ENCODE results near the gene CRMP1. TPM values are rescaled to one million over a fixed set of nuclear protein-coding genes. Genes with fewer than 3 reads are reported as not detected.

The CRMP1 gene
- total and polyA plus RNA-seq, 2 of the 8 experiments (the other 6 are each of a cell fraction or from before 2014, with no cell fraction given) = 120 to 131 TPM

- no peak for FAIRE-seq
- Histone ChIP-seq H2AFZ (ENCODE audit: low read length) (no peak overlapping the region), H4K5ac (ENCODE audit: insufficient read length, low read depth, low read length) (no peak overlapping the region), H2BK12ac (ENCODE audit: low read depth, low read length) (no peak overlapping the region), H2BK15ac (ENCODE audit: low read length) (no peak overlapping the region), H2AK5ac (ENCODE audit: low read depth, low read length) (no peak overlapping the region), H2BK20ac (ENCODE audit: low read length) (no peak overlapping the region), H3K79me2 (ENCODE audit: control insufficient read depth in 1 of 2, insufficient read depth in 2 of 2, low read length in 2 of 2) (no peaks in the 10 kb centered on the region), H3K4me3 (ENCODE audit: extremely low read depth in 1 of 4, insufficient read depth in 2 of 4, low read depth in 3 of 4, low read length in 4 of 4) (no peak overlapping the region), H3K79me1 (ENCODE audit: low read depth, low read length) (no peaks in the 10 kb centered on the region), H4K20me1 (replicated peaks in 1 of 2; ENCODE audit: control insufficient read depth in 1 of 2, insufficient read depth in 2 of 2, low read length in 2 of 2) (peaks cover 0 to under 1% of the 10 kb centered on the region in 2 experiments), H4K91ac (replicated peaks; ENCODE audit: insufficient read length, low read length) (no peak overlapping the region), H3K9me3 (ENCODE audit: insufficient read depth in 2 of 2, low read depth in 1 of 2, low read length in 1 of 2) (no peaks in the 10 kb centered on the region), H3K4me2 (ENCODE audit: insufficient read depth in 1 of 2, low read depth in 2 of 2, low read length in 2 of 2) (no peak overlapping the region), H4K8ac (ENCODE audit: extremely low read depth, insufficient read depth, low read length) (no peak overlapping the region), H3K14ac (ENCODE audit: insufficient read length) (no peak overlapping the region), H3K23ac (ENCODE audit: insufficient read length) (no peak overlapping the region), H3K23me2 (ENCODE audit: low read depth, low read length) (no peaks in the 10 kb centered on the region), H3K9ac (replicated peaks in 1 of 4; ENCODE audit: extremely low read depth in 1 of 4, low read depth in 3 of 4, low read length in 3 of 4) (no peak overlapping the region), H2BK120ac (replicated peaks; ENCODE audit: low read depth, low read length) (no peak overlapping the region), H3K27me3 (replicated peaks in 1 of 4; ENCODE audit: control insufficient read depth in 3 of 4, extremely low read depth in 1 of 4, insufficient read depth in 3 of 4, low read length in 3 of 4) (no peaks in the 10 kb centered on the region), H3K4me1 (replicated peaks in 1 of 4; ENCODE audit: control insufficient read depth in 3 of 4, insufficient read depth in 4 of 4, low read length in 3 of 4) (peaks cover 0 to 2% (median 1%) of the 10 kb centered on the region in 4 experiments; a peak in 1 of 7 replicates), H3K27ac (ENCODE audit: low read depth, low read length) (no peak overlapping the region), H3K36me3 (ENCODE audit: control insufficient read depth in 2 of 4, insufficient read depth in 4 of 4, low read length in 3 of 4) (peaks cover 0 to 4% (median 4%) of the 10 kb centered on the region in 4 experiments; a peak in 5 of 8 replicates), H3K56ac (replicated peaks; ENCODE audit: insufficient read length, low read depth, low read length) (no peak overlapping the region), H3K4ac (replicated peaks; ENCODE audit: insufficient read length, low read depth, low read length) (no peak overlapping the region), H3K18ac (ENCODE audit: extremely low read depth, low read length) (no peak overlapping the region), H2BK5ac (ENCODE audit: low read depth, low read length) (no peak overlapping the region)
- DNase-seq (ENCODE audit: low read depth in 1 of 2, low spot score in 2 of 2) = peak in 1 of 2 experiments; percentile 17
- 97% methylated on average over 2 of the region's 2 CpGs; no CpG with 5 or more reads in 1 of the 2 experiments for WGBS, 2 experiments (ENCODE audit: extremely low coverage in 1 of 2, insufficient coverage in 1 of 2, insufficient read length in 1 of 2, insufficient replicate concordance in 2 of 2, low coverage in 1 of 2, low lambda C conversion rate in 2 of 2, missing lambda C conversion rate in 1 of 2)
- ChIA-PET CTCF (ENCODE audit: partially characterized antibody) (interaction anchor here (0.8 to 1.3 kb wide), 2 partner anchors 83 to 154 kb away, joined by 3 read pairs; no protein-coding TSS in a partner anchor), POLR2A (ENCODE audit: partially characterized antibody) (no interaction called here)
- no peak for TF ChIP-seq CEBPB (IDR thresholded peaks at IDR 0.05; ENCODE audit: low read depth, low read length)
- no peak for TF ChIP-seq PHF8 (conservative IDR thresholded peaks at IDR 0.05; ENCODE audit: low read depth, low read length)
- TF ChIP-seq MAX (IDR thresholded peaks at IDR 0.05) = no peak
- TF ChIP-seq KDM1A (IDR thresholded peaks at IDR 0.05; ENCODE audit: borderline replicate concordance, low read length) = no peak
- TF ChIP-seq CHD2 (IDR thresholded peaks at IDR 0.05; ENCODE audit: low read length) = no peak
- no peak for TF ChIP-seq CBX8 (IDR thresholded peaks at IDR 0.05; ENCODE audit: borderline replicate concordance, low read depth, low read length)
- TF ChIP-seq NANOG (IDR thresholded peaks at IDR 0.05; ENCODE audit: insufficient read depth, low read depth, low read length, poor library complexity, severe bottlenecking) = no peak
- no peak for TF ChIP-seq TAF1 (IDR thresholded peaks at IDR 0.05; ENCODE audit: low read depth, low read length)
- no peak for TF ChIP-seq TBP (IDR thresholded peaks at IDR 0.05; ENCODE audit: low read depth, low read length)
- TF ChIP-seq POU5F1 (IDR thresholded peaks at IDR 0.05; ENCODE audit: low read depth, low read length) = no peak
Measured at GRCh38 chr4:5788144-5788543, 104.7 kb downstream of the CRMP1 start.

All from H1 (cell line).